Activated CD8-positive, alpha-beta T cell treated with anti-CD3 and anti-CD28 coated beads, Interleukin-2, amount 10 ng/mL, durations not matched to agents 7 days and 5 days (primary cell): ENCODE data around the gene TCIRG1. TPM values are rescaled to one million over a fixed set of nuclear protein-coding genes. Genes with fewer than 3 reads are reported as not detected.
"Not testable (repeated sequence)": the region's sequence is repeated elsewhere in the genome, so short reads cannot be mapped to it uniquely, and the experiment has no call there.

ENCODE experiments used
- ATAC-seq: fragments of 150-1000 bp; cut with Tn5 transposase; one replicate; pipeline ENCODE4 v1.10.0; 2021; ENCODE audit warnings: moderate library complexity
- CTCF ChIA-PET: fragments of 350-600 bp; sonication (Branson Sonifier 250); formaldehyde crosslinking; loops from one replicate; lab custom pipeline; 2021; ENCODE audit warnings: antibody characterized with exemption; lab: Charles Lee
- POLR2A ChIA-PET: fragments of 350-600 bp; sonication (Branson Sonifier 250); formaldehyde crosslinking; loops from one replicate; lab custom pipeline; 2021; ENCODE audit warnings: antibody characterized with exemption; lab: Charles Lee
- DNase-seq: peaks from one replicate; pipeline ENCODE4 v3.0.0-alpha.2; 2020
- H3K27ac Mint-ChIP-seq: one replicate; pipeline ENCODE4 v1.8.0; 2021; ENCODE audit warnings: mild to moderate bottlenecking, mixed read lengths
- H3K27me3 Mint-ChIP-seq: one replicate; pipeline ENCODE4 v1.8.0; 2021; ENCODE audit warnings: low read depth, mixed read lengths
- H3K36me3 Mint-ChIP-seq: one replicate; pipeline ENCODE4 v1.8.0; 2021; ENCODE audit warnings: low read depth, mixed read lengths
- H3K4me1 Mint-ChIP-seq: one replicate; pipeline ENCODE4 v1.8.0; 2021; ENCODE audit warnings: low read depth, mixed read lengths
- H3K4me3 Mint-ChIP-seq: one replicate; pipeline ENCODE4 v1.8.0; 2021; ENCODE audit warnings: mild to moderate bottlenecking, mixed read lengths
- H3K9me3 Mint-ChIP-seq: one replicate; pipeline ENCODE4 v1.8.0; 2022; ENCODE audit warnings: mixed read lengths; ENCODE audit not compliant: insufficient read depth
- microRNA-seq: library from miRNA; unstranded; fragments of <30 nt; microRNA quantifications from one replicate; pipeline ENCODE4 v1.2.0, GENCODE V29; 2022
- total RNA-seq, 2 experiments: library from RNA; stranded (reverse); gene quantifications; one replicate each; pipeline ENCODE4 v1.2.3, GENCODE V29; 2021

TCIRG1 gene
- total RNA-seq, 2 experiments from 2014 or later, result 238 to 263 TPM

DNA sequence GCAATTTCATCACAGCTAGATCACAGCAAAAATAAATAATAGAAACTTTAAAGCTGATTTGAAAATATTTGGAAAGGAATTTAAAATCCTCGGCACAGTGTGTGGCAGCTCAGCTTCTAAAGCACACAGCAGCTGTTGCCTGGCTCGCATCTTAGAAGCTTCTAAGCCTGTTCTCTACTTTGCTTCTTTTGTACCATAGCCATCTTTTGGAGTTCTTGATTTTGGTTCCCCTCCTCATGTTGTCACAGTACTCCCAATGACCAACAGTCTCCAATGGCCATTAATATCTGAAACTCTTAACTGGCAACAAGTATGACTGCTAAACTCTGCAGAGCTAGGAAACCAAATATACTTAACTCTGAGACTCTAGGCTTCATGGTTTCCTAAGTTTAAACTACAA, 53.6 kb downstream of the TCIRG1 start:
- peaks cover 9% of the 10 kb centered on the region for H3K4me1 Mint-ChIP-seq
- H3K4me3 Mint-ChIP-seq, result no peak overlapping the region
- no peaks in the 10 kb centered on the region for H3K36me3 Mint-ChIP-seq
- DNase-seq (no peak), ATAC-seq (no peak)
- H3K27ac Mint-ChIP-seq, result no peak overlapping the region
- H3K9me3 Mint-ChIP-seq, result no peaks in the 10 kb centered on the region
- POLR2A ChIA-PET, result no interaction called here
- H3K27me3 Mint-ChIP-seq, result no peaks in the 10 kb centered on the region
- CTCF ChIA-PET, result interaction anchor here (1.2 to 1.5 kb wide), 4 partner anchors 9 to 207 kb away, joined by 3 to 5 read pairs (median 4); no protein-coding TSS in a partner anchor

DNA sequence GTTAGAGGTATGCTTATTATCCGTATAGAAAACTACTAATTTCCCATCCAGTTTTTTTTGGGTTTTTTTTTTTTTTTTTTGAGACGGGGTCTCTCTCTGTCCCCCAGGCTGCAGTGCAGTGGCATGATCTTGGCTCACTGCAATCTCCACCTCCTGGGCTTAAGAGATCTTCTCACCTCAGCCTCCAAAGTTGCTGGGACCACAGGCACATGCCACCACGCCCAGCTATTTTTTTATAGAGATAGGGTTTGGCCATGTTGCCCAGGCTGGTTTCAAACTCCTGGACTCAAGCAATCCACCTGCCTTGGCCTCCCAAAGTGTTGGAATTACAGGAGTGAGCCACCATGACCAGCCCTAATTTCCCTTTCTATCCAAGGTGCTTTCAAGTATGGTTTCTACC, 54.1 kb downstream of the TCIRG1 start:
- DNase-seq, ATAC-seq, H3K4me1 Mint-ChIP-seq, H3K27me3 Mint-ChIP-seq, POLR2A ChIA-PET, H3K9me3 Mint-ChIP-seq, H3K36me3 Mint-ChIP-seq, H3K27ac Mint-ChIP-seq, H3K4me3 Mint-ChIP-seq: not testable (repeated sequence)
- CTCF ChIA-PET, result interaction anchor here (1.2 to 1.5 kb wide), 4 partner anchors 9 to 207 kb away, joined by 3 to 5 read pairs (median 4); no protein-coding TSS in a partner anchor

DNA sequence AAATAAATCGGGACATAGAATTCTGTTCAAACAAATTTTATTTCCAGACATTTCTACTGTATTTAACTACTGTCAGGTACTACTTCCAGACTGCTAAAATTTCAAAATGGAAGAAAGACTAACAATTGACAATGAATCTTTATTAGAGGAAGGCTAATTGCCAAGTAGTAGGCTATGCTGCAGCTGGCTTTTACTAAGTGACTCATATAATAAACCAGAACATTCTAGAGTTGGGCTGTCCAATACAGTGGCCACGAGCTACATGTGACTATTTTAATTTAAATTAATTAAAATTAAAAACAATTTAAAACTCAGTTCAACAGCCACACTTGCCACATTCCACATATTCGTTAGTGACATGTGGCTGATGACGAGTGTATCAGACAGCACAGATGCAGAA, 54.7 kb downstream of the TCIRG1 start:
- H3K36me3 Mint-ChIP-seq, result peaks cover 1% of the 10 kb centered on the region
- CTCF ChIA-PET, result interaction anchor here (1.2 to 1.5 kb wide), 2 partner anchors 8 to 85 kb away, joined by 3 to 4 read pairs; no protein-coding TSS in a partner anchor
- H3K4me1 Mint-ChIP-seq, result peaks cover 11% of the 10 kb centered on the region
- H3K9me3 Mint-ChIP-seq, result no peaks in the 10 kb centered on the region
- H3K27me3 Mint-ChIP-seq, result no peaks in the 10 kb centered on the region
- no peak overlapping the region for H3K27ac Mint-ChIP-seq
- H3K4me3 Mint-ChIP-seq, result no peak overlapping the region
- no peak for ATAC-seq
- POLR2A ChIA-PET, result no interaction called here
- DNase-seq, result no peak

DNA sequence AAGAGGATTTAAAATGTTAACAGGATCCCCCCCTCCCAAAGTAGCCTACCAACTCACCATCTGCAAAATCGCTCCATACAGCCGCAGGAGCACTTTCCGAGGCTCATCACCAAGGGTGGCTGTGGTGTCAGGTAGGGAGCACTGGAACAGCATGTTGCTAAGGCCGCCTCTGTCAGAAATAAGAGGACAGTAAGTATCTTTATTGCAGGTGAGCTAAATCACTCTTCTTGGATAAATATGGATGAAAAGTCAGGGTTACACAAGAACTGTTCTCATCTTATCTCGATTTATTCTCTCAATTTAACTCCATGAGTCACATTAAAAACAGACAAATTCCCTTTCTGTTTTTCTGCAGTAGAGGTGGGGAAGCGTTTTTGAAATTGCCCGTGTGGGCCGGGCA, 58.1 kb downstream of the TCIRG1 start:
- ATAC-seq (no peak), DNase-seq (no peak)
- ChIA-PET POLR2A (no interaction called here), CTCF (interaction anchor here (1.5 kb wide), 1 partner anchor 18 kb away, joined by 6 read pairs; no protein-coding TSS in a partner anchor)
- Mint-ChIP-seq H3K4me1 (peaks cover 18% of the 10 kb centered on the region), H3K27me3 (no peaks in the 10 kb centered on the region), H3K36me3 (peaks cover 1% of the 10 kb centered on the region), H3K27ac (no peak overlapping the region), H3K4me3 (no peak overlapping the region), H3K9me3 (no peaks in the 10 kb centered on the region)

DNA sequence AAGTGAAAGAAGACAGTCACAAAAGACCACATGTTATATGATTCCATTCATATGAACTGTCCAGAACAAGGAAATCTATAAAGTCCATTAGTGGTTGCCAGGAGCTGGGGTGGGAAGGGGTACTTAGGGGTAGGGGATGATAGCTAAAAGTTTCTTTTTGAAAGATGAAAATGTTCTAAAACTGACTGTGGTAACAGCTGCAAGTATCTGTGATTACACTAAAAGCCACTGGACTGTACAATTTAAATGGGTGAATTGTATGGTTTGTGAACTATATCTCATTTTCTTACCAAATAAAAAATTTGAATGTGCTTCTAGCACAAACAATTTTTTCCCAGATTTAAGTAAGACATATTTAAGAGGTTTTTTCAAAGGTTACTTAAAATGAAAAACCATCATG, 60.2 kb downstream of the TCIRG1 start:
- H3K4me1 Mint-ChIP-seq, result peaks cover 18% of the 10 kb centered on the region
- DNase-seq (no peak), ATAC-seq (peak; percentile 11)
- H3K27me3 Mint-ChIP-seq, result no peaks in the 10 kb centered on the region
- peak overlapping the region; percentile 33 for H3K4me3 Mint-ChIP-seq
- POLR2A ChIA-PET, result interaction anchor here (0.6 to 0.9 kb wide), 2 partner anchors 11 to 52 kb away, joined by 3 read pairs; no protein-coding TSS in a partner anchor
- peaks cover 1% of the 10 kb centered on the region for H3K36me3 Mint-ChIP-seq
- no peaks in the 10 kb centered on the region for H3K9me3 Mint-ChIP-seq
- CTCF ChIA-PET, result interaction anchor here (0.7 to 1.1 kb wide), 3 partner anchors 47 to 237 kb away, joined by 3 read pairs; no protein-coding TSS in a partner anchor
- H3K27ac Mint-ChIP-seq, result peak overlapping the region; percentile 56

DNA sequence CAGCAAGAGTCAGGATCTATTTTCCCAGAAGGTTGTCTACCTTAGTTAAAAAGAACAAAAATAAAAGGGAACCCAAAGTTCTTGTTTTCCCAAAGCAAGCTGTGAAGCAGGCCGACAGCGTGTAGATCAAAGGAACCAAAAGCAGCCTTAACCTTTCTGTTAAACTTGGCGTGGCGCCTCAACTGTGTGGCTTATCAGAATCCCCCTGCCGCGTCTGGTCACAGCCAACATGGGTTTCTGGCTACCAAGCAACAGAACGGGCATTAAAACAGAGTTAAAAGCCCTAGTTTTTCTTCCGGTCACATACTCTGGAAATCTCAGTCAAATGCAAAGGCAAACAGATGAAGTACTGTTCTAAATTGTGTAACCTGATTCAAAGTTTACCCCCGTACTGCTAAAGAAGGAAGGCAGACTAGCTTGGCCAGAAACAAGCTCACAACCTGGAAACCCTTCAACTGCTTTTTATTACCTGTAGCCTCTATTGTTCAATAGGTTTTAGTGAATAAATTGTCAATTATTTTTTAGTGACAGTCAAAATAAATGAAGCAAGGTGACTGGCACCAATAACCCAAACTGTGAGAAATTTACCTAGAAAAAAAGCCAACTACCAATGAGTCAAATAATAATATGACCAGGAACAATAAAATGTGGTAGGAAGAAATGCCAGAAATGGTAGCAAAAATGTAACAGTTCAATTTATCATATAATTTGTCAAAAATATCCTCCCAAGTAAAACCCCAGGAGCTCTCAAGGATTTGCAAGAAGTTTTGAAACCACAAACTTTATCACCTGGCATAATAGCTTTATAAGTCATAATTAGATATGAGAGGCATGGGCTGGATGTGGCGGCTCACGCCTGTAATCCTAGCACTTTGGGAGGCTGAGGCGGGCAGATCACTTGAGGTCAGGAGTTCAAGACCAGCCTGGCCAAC, 60.9 kb downstream of the TCIRG1 start:
- POLR2A ChIA-PET, result interaction anchor here (0.6 to 0.9 kb wide), 3 partner anchors 12 to 51 kb away, joined by 3 read pairs; no protein-coding TSS in a partner anchor
- H3K4me3 Mint-ChIP-seq, result peak overlapping the region; percentile 33

More for the DNA sequence above, 60.9 kb downstream of the TCIRG1 start:
- CTCF ChIA-PET, result interaction anchor here (0.7 to 1.1 kb wide), 4 partner anchors 9 to 238 kb away, joined by 3 read pairs; no protein-coding TSS in a partner anchor
- H3K36me3 Mint-ChIP-seq, result peaks cover 1% of the 10 kb centered on the region
- DNase-seq (peak; percentile 56), ATAC-seq (peak; percentile 92)
- H3K4me1 Mint-ChIP-seq, result peaks cover 18% of the 10 kb centered on the region
- no peaks in the 10 kb centered on the region for H3K9me3 Mint-ChIP-seq
- peak overlapping the region; percentile 56 for H3K27ac Mint-ChIP-seq
- H3K27me3 Mint-ChIP-seq, result no peaks in the 10 kb centered on the region

Small RNA genes lying within 50 kb of the gene (microRNA-seq; reads per million reads assigned to microRNA genes)
- gene MIR4691 (not detected), gene MIR6753 (not detected), gene MIR7113 (1.7 reads per million)

Other genes with a start within 250 kb of the TCIRG1 start
- gene UNC93B1, start 34.9 kb upstream of the TCIRG1 start, total RNA-seq, result 10 to 100 TPM; 27.8 to 29.8 TPM
- gene ALDH3B1, start 28.7 kb upstream of the TCIRG1 start, total RNA-seq, result not detected
- gene NDUFS8, start 8.3 kb upstream of the TCIRG1 start, total RNA-seq, result 100 to 1,000 TPM; 146 to 163 TPM
- 10 to 100 TPM; 14.4 to 14.5 TPM for gene CHKA, start 82.4 kb downstream of the TCIRG1 start, total RNA-seq
- 10 to 100 TPM; 18.7 to 21.9 TPM for gene KMT5B, start 174.3 kb downstream of the TCIRG1 start, total RNA-seq
- 10 to 100 TPM; 29.2 to 30.0 TPM for gene C11orf24, start 232.9 kb downstream of the TCIRG1 start, total RNA-seq